HepG2 (cell line): ENCODE data around the gene NCOA7. TPM values are rescaled to one million over a fixed set of nuclear protein-coding genes. Genes with fewer than 3 reads are reported as not detected.

ENCODE experiments used
- CENPX ChIP-seq: sonication (generic); formaldehyde crosslinking; IDR thresholded peaks from 2 replicates; pipeline ENCODE4 v1.9.0; 2021; ENCODE audit warnings: mild to moderate bottlenecking, missing genetic modification reagents, moderate library complexity
- CHCHD3 ChIP-seq: sonication (generic); formaldehyde crosslinking; IDR thresholded peaks from 2 replicates; pipeline ENCODE4 v1.8.0; 2022; ENCODE audit warnings: mild to moderate bottlenecking, missing genetic modification reagents, moderate library complexity
- EZH2 ChIP-seq: conservative IDR thresholded peaks from 2 replicates; pipeline ENCODE4 v1.6.1; 2012; ENCODE audit warnings: mild to moderate bottlenecking, low read depth, low read length, moderate library complexity
- HES4 ChIP-seq: sonication (generic); formaldehyde crosslinking; IDR thresholded peaks from 2 replicates; pipeline ENCODE4 v1.9.0; 2021; ENCODE audit warnings: mild to moderate bottlenecking, missing genetic modification reagents, borderline replicate concordance
- ISL2 ChIP-seq: sonication (generic); formaldehyde crosslinking; IDR thresholded peaks from 2 replicates; pipeline ENCODE4 v1.5.0; 2020; ENCODE audit warnings: missing genetic modification reagents
- PHF5A ChIP-seq: IDR thresholded peaks from one replicate; pipeline ENCODE4 v1.6.1; 2018; ENCODE audit warnings: low read depth, missing genetic modification reagents; ENCODE audit not compliant: unreplicated experiment
- RERE ChIP-seq: IDR thresholded peaks from 2 replicates; pipeline ENCODE4 v1.6.1; 2016; ENCODE audit warnings: low read depth, missing genetic modification reagents, missing compliant biosample characterization
- SKIL ChIP-seq: sonication (generic); formaldehyde crosslinking; IDR thresholded peaks from 2 replicates; pipeline ENCODE4 v1.8.0; 2022; ENCODE audit warnings: missing genetic modification reagents, mild to moderate bottlenecking, moderate library complexity, borderline replicate concordance
- TFDP2 ChIP-seq: sonication (generic); formaldehyde crosslinking; IDR thresholded peaks from 2 replicates; pipeline ENCODE4 v1.4.0; 2020; ENCODE audit warnings: missing genetic modification reagents
- ZBTB42 ChIP-seq: sonication (generic); formaldehyde crosslinking; IDR thresholded peaks from 2 replicates; pipeline ENCODE4 v1.5.0; 2020; ENCODE audit warnings: mild to moderate bottlenecking, missing genetic modification reagents
- ZNF747 ChIP-seq: sonication (generic); formaldehyde crosslinking; IDR thresholded peaks from 2 replicates; pipeline ENCODE4 v1.8.1; 2023; ENCODE audit warnings: missing genetic modification reagents, mild to moderate bottlenecking, borderline replicate concordance
- polyA plus RNA-seq, 8 experiments: library from polyadenylated mRNA; depleted of rRNA in 3 of 8; stranded (reverse) in 7 of 8; unstranded in 1 of 8; fragments of >200 nt; fragmentation: Illumina TruSeq in 4 of 8; extraction: Trizol in 4 of 8; gene quantifications; 2 replicates each; pipeline versions ENCODE4 v1.2.1 to v1.2.3, GENCODE V29; 2011 to 2016; ENCODE audit warnings: low read depth in 4 of 8, missing spikeins in 1 of 8, mixed read lengths in 1 of 8; ENCODE audit not compliant: insufficient read depth in 1 of 8
- total RNA-seq, 5 experiments: library from RNA; depleted of rRNA; stranded (reverse); fragments of >200 nt; fragmentation: Illumina TruSeq; extraction: Trizol; gene quantifications; 2 replicates each; pipeline ENCODE4 v1.2.3, GENCODE V29; 2016; ENCODE audit warnings: low read depth in 1 of 5
- TF ChIP-seq, protein P1 (sequence below): sonication (generic); formaldehyde crosslinking; IDR thresholded peaks from 2 replicates; pipeline ENCODE4 v1.5.0; 2020; ENCODE audit warnings: missing genetic modification reagents, mild to moderate bottlenecking, borderline replicate concordance
- TF ChIP-seq, protein P2 (sequence below): sonication (generic); formaldehyde crosslinking; IDR thresholded peaks from 2 replicates; pipeline ENCODE4 v1.9.0; 2021; ENCODE audit warnings: missing genetic modification reagents, borderline replicate concordance
- TF ChIP-seq, protein P3 (sequence below): sonication (generic); formaldehyde crosslinking; IDR thresholded peaks from 2 replicates; pipeline ENCODE4 v1.8.0; 2022; ENCODE audit warnings: missing genetic modification reagents, mild to moderate bottlenecking, inconsistent platforms, borderline replicate concordance

The NCOA7 gene
- total and polyA plus RNA-seq, 2 of the 13 experiments (the other 11 are each of a cell fraction or from before 2014, with no cell fraction given) = 13.6 to 20.8 TPM

GRCh38 chr6:125944434-125944816, 153.7 kb downstream of the NCOA7 start (continued):
- TF ChIP-seq CHCHD3 = no peak
- TF ChIP-seq, protein P1, sequence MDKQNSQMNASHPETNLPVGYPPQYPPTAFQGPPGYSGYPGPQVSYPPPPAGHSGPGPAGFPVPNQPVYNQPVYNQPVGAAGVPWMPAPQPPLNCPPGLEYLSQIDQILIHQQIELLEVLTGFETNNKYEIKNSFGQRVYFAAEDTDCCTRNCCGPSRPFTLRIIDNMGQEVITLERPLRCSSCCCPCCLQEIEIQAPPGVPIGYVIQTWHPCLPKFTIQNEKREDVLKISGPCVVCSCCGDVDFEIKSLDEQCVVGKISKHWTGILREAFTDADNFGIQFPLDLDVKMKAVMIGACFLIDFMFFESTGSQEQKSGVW (CRISPR knock-in tag) = no peak
- TF ChIP-seq RERE = peak; percentile 35; the same call in 1 of the 2 replicates
- peak; percentile 67 for TF ChIP-seq SKIL (CRISPR knock-in tag)
- TF ChIP-seq ZBTB42 (CRISPR knock-in tag) = no peak
- TF ChIP-seq, protein P2, sequence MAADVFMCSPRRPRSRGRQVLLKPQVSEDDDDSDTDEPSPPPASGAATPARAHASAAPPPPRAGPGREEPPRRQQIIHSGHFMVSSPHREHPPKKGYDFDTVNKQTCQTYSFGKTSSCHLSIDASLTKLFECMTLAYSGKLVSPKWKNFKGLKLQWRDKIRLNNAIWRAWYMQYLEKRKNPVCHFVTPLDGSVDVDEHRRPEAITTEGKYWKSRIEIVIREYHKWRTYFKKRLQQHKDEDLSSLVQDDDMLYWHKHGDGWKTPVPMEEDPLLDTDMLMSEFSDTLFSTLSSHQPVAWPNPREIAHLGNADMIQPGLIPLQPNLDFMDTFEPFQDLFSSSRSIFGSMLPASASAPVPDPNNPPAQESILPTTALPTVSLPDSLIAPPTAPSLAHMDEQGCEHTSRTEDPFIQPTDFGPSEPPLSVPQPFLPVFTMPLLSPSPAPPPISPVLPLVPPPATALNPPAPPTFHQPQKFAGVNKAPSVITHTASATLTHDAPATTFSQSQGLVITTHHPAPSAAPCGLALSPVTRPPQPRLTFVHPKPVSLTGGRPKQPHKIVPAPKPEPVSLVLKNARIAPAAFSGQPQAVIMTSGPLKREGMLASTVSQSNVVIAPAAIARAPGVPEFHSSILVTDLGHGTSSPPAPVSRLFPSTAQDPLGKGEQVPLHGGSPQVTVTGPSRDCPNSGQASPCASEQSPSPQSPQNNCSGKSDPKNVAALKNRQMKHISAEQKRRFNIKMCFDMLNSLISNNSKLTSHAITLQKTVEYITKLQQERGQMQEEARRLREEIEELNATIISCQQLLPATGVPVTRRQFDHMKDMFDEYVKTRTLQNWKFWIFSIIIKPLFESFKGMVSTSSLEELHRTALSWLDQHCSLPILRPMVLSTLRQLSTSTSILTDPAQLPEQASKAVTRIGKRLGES (CRISPR knock-in tag) = no peak
- TF ChIP-seq HES4 (CRISPR knock-in tag) = no peak
- TF ChIP-seq TFDP2 (CRISPR knock-in tag) = peak; percentile 45; the same call in 1 of the 2 replicates
- no peak for TF ChIP-seq CENPX (CRISPR knock-in tag)
- TF ChIP-seq ISL2 (CRISPR knock-in tag) = peak; percentile 82
- TF ChIP-seq EZH2 = no peak
- TF ChIP-seq, protein P3, sequence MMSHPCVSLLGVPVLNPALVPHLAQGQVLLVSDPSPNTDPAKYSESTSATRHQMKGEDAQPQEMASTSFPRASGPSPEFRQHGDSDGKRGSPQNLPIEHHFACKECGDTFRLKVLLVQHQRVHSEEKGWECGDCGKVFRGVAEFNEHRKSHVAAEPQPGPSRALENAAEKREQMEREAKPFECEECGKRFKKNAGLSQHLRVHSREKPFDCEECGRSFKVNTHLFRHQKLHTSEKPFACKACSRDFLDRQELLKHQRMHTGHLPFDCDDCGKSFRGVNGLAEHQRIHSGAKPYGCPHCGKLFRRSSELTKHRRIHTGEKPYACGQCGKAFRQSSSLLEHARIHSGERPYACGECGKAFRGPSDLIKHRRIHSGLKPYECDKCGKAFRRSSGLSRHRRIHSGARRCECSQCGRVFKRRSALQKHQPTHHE (CRISPR knock-in tag) = no peak
- TF ChIP-seq ZNF747 (CRISPR knock-in tag) = 0 out of 2 replicates have a peak, but pooled peaks have one; percentile 48
- peak; percentile 70 for TF ChIP-seq PHF5A (CRISPR knock-in tag)
